GM18508 (cell line): Measurements from ENCODE around the gene OR2J2.
"Not testable (repeated sequence)": the region's sequence is repeated elsewhere in the genome, so short reads cannot be mapped to it uniquely, and the experiment has no call there.

Source experiments
- ATAC-seq: cut with Tn5 transposase; IDR thresholded peaks from one replicate; pipeline ENCODE4 v1.9.1; 2021; ENCODE audit warnings: moderate number of reproducible peaks; ENCODE audit not compliant: insufficient read depth, unreplicated experiment

The OR2J2 gene

GRCh38 chr6:29218056-29218455 lies 47.3 kb downstream of the OR2J2 start:
- not testable (repeated sequence) for ATAC-seq
